DOHH2 (cell line): ENCODE results near the gene PALLD.

Experiments used
- H3F3A ChIP-seq: fragments of 200-600 bp; sonication (generic), shearing (Covaris generic); 2 replicates; pipeline ENCODE4 v1.6.0; 2016; ENCODE audit warnings: antibody characterized with exemption, mild to moderate bottlenecking; ENCODE audit not compliant: control insufficient read depth, insufficient read depth
- H3K27ac ChIP-seq: fragments of 200-600 bp; sonication (generic); 2 replicates; pipeline ENCODE4 v1.5.1; 2014; ENCODE audit warnings: low read depth, mild to moderate bottlenecking, low read length, moderate library complexity
- H3K27me3 ChIP-seq: fragments of 200-600 bp; sonication (generic); 2 replicates; pipeline ENCODE4 v1.6.1; 2014; ENCODE audit warnings: mild to moderate bottlenecking, low read length, mixed read lengths; ENCODE audit not compliant: control insufficient read depth
- H3K36me3 ChIP-seq: fragments of 200-600 bp; sonication (generic); 2 replicates; pipeline ENCODE4 v1.6.1; 2014; ENCODE audit warnings: mild to moderate bottlenecking, low read length, moderate library complexity, mixed read lengths; ENCODE audit not compliant: control insufficient read depth
- H3K4me1 ChIP-seq: fragments of 200-600 bp; sonication (generic); 2 replicates; pipeline ENCODE4 v1.6.1; 2014; ENCODE audit warnings: mild to moderate bottlenecking, low read length, mixed read lengths; ENCODE audit not compliant: control insufficient read depth
- H3K4me2 ChIP-seq: fragments of 200-600 bp; sonication (generic); 2 replicates; pipeline ENCODE4 v1.6.0; 2014; ENCODE audit warnings: mild to moderate bottlenecking, low read length, moderate library complexity
- H3K4me3 ChIP-seq: fragments of 200-600 bp; sonication (generic); 2 replicates; pipeline ENCODE4 v1.5.1; 2014; ENCODE audit warnings: mild to moderate bottlenecking, low read length, mixed read lengths
- H3K79me2 ChIP-seq: fragments of 200-600 bp; sonication (generic); 2 replicates; pipeline ENCODE4 v1.6.1; 2014; ENCODE audit warnings: mild to moderate bottlenecking, low read length, mixed read lengths; ENCODE audit not compliant: control insufficient read depth
- H3K9me2 ChIP-seq: fragments of 200-600 bp; sonication (generic); replicated peaks from 2 replicates; pipeline ENCODE4 v1.6.1; 2014; ENCODE audit warnings: mild to moderate bottlenecking, low read length, mixed read lengths; ENCODE audit not compliant: control insufficient read depth
- H3K9me3 ChIP-seq: fragments of 200-600 bp; sonication (generic); 2 replicates; pipeline ENCODE4 v1.6.1; 2014; ENCODE audit warnings: antibody characterized with exemption, low read length, mixed read lengths; ENCODE audit not compliant: control insufficient read depth, insufficient read depth
- H4K20me1 ChIP-seq: fragments of 200-600 bp; sonication (generic); 2 replicates; pipeline ENCODE4 v1.6.0; 2014; ENCODE audit warnings: low read depth, mild to moderate bottlenecking, antibody characterized with exemption, low read length, moderate library complexity; ENCODE audit not compliant: control insufficient read depth, insufficient read depth
- EZH2phosphoT487 ChIP-seq: fragments of 200-600 bp; sonication (generic); IDR thresholded peaks from 2 replicates; pipeline ENCODE4 v1.6.1; 2017; ENCODE audit warnings: borderline replicate concordance, mild to moderate bottlenecking, antibody characterized with exemption, low read length, moderate library complexity, mixed read lengths
- TF ChIP-seq, protein P1 (sequence below): fragments of 200-600 bp; sonication (generic); IDR thresholded peaks from one replicate; pipeline ENCODE4 v1.5.1; 2014; ENCODE audit warnings: antibody characterized with exemption, mild to moderate bottlenecking, low read depth, low read length; ENCODE audit not compliant: poor library complexity, severe bottlenecking

PALLD gene

DNA sequence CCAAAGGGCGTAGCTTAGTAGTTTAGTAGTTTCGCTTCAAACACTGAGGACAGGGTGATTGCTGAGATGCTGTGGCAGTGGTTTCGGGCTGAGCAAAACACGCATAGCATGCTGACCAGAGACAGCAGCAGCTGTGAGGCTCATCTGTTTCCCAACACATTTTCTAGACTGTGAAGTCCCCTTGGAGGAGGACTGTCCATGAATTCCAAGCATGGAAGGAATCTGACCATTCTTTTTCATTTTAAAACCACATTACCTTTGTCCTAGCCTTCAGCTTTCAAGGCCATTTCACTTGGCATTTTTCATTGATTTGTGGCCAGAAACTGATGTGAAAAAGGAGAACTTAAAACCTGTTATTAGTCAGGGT, 240.9 kb downstream of the PALLD start:
- H4K20me1 ChIP-seq, result no peaks in the 10 kb centered on the region
- H3K27me3 ChIP-seq, result no peaks in the 10 kb centered on the region
- no peaks in the 10 kb centered on the region for H3K4me1 ChIP-seq
- H3K4me3 ChIP-seq, result no peak overlapping the region
- no peaks in the 10 kb centered on the region for H3K79me2 ChIP-seq
- no peak overlapping the region for H3K4me2 ChIP-seq
- no peaks in the 10 kb centered on the region for H3K36me3 ChIP-seq
- H3K9me2 ChIP-seq, result no peaks in the 10 kb centered on the region
- H3K27ac ChIP-seq, result no peak overlapping the region
- H3F3A ChIP-seq, result no peaks in the 10 kb centered on the region
- H3K9me3 ChIP-seq, result no peaks in the 10 kb centered on the region
- TF ChIP-seq, protein P1, sequence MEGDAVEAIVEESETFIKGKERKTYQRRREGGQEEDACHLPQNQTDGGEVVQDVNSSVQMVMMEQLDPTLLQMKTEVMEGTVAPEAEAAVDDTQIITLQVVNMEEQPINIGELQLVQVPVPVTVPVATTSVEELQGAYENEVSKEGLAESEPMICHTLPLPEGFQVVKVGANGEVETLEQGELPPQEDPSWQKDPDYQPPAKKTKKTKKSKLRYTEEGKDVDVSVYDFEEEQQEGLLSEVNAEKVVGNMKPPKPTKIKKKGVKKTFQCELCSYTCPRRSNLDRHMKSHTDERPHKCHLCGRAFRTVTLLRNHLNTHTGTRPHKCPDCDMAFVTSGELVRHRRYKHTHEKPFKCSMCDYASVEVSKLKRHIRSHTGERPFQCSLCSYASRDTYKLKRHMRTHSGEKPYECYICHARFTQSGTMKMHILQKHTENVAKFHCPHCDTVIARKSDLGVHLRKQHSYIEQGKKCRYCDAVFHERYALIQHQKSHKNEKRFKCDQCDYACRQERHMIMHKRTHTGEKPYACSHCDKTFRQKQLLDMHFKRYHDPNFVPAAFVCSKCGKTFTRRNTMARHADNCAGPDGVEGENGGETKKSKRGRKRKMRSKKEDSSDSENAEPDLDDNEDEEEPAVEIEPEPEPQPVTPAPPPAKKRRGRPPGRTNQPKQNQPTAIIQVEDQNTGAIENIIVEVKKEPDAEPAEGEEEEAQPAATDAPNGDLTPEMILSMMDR, result no peak
- TF ChIP-seq EZH2phosphoT487, result no peak

DNA sequence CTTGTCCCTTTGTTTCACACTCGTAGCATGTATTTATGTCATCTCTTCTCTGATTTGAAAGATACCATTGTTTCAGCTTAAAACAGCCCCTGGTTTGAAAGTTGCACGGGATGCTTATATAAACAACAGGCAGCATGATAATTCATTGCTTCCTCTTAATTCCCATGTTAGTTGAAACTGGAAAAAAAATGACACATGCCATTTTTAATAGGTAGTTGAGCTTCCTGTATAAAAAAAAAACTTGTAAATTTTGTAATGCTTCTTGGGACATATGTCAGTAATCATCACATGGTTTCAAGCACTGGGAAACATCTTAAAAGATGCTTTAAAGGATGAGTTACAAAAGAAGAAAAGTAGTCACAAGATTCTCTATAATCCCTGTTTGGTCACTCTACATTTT, 243.0 kb downstream of the PALLD start:
- Histone ChIP-seq H3K4me3 (no peak overlapping the region), H3K9me3 (no peaks in the 10 kb centered on the region), H3K36me3 (no peaks in the 10 kb centered on the region), H3F3A (no peaks in the 10 kb centered on the region), H3K27me3 (no peaks in the 10 kb centered on the region), H3K27ac (no peak overlapping the region), H3K79me2 (no peaks in the 10 kb centered on the region), H3K9me2 (no peaks in the 10 kb centered on the region), H4K20me1 (no peaks in the 10 kb centered on the region), H3K4me1 (no peaks in the 10 kb centered on the region), H3K4me2 (no peak overlapping the region)
- TF ChIP-seq EZH2phosphoT487, result no peak
- TF ChIP-seq, protein P1, result no peak

DNA sequence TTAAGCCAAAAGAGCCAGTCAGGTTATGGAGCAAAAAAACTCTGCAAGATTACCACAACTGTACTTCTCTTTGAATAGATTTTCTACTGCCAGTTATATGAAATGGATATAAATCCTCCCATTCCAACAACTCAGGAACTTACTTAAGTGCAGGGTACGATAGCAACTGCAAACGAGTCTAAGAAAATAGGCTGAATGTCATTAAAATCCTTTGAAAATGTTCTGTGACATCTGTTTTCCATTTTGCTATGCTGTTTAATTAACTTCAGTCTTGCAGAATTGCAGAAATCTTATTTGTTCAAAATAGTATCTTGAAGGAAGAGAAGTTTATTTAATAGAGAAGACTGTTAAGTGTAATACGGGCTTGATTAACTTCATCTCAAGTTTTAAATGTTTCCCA, 243.8 kb downstream of the PALLD start:
- Histone ChIP-seq H3K4me1 (no peaks in the 10 kb centered on the region), H4K20me1 (no peaks in the 10 kb centered on the region), H3K36me3 (no peaks in the 10 kb centered on the region), H3K9me2 (no peaks in the 10 kb centered on the region), H3K27ac (no peak overlapping the region), H3K4me2 (no peak overlapping the region), H3K27me3 (no peaks in the 10 kb centered on the region), H3K79me2 (no peaks in the 10 kb centered on the region), H3K9me3 (no peaks in the 10 kb centered on the region), H3F3A (no peaks in the 10 kb centered on the region), H3K4me3 (no peak overlapping the region)
- TF ChIP-seq, protein P1, result no peak
- TF ChIP-seq EZH2phosphoT487, result no peak
